ENCODE measurements around the gene BACE1-AS. TPM values are rescaled to one million over a fixed set of nuclear protein-coding genes. Genes with fewer than 3 reads are reported as not detected.
"Not testable (repeated sequence)": the region's sequence is repeated elsewhere in the genome, so short reads cannot be mapped to it uniquely, and the experiment has no call there.

Gene BACE1-AS
- polyA plus RNA-seq, 1 experiment = 5.4 TPM

DNA sequence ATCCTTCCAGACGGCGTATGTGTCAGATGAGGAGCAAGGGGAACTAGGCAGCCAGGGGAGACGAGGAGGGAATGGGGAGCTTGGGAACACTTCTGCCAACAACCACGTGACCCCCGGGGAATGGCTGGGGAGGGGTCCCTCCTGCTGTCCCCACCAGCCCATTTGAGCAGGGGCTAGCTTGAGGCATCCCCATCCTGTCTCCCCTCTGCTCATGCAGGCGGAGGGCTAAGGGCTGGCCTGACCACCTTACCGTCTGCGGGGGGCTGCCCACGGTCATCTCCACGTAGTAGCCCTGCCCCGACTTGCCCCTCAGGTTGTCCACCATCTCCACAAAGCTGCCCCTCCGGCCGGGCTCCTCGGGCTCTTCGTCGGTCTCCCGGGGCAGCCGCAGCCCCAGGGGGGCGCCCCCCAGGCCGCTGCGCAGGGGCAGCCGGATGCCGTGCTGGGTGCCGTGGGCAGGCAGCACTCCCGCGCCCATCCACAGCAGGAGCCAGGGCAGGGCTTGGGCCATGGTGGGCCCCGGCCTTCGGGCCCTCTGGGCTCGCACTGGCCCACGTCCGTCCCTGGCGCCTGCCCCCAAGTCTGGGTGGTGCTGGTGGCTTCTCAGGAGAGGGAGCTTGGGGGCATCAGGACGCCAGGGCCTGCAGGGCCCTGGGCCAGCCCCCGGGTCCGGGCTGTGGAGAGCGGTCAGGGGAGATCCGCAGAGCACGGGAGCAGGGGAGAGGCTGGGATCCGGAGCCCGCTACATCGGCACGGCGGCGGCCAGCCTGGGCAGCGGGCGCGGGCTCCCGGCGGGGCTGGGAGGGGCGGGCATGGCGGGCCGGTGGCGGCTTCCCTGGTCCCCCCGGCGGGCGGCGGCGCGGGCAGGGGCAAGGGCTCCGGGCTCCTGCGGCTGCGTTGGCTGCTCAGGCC, 24.4 kb downstream of the BACE1-AS start:
- no peak overlapping the region for H3K27ac ChIP-seq (ENCODE audit: low read depth, low read length)
- DNase-seq (ENCODE audit: low read depth, low spot score) = no peak
- POLR2A ChIA-PET = interaction anchor here (0.8 kb wide), 1 partner anchor 12 kb away, joined by 3 read pairs; the partner anchor contains the start of gene CEP164

GRCh38 chr11:117316197-117316961, 25.2 kb downstream of the BACE1-AS start, which contains the start of gene BACE1:
TSS of gene BACE1 (minus strand) at chr11:117316256. CDS start at chr11:117315795, 461 bp downstream.
- ChIA-PET CTCF (interaction anchor here (0.5 to 1.0 kb wide), 6 partner anchors 8 to 210 kb away, joined by 3 to 6 read pairs (median 4); no protein-coding TSS in a partner anchor), POLR2A (interaction anchor here (0.8 kb wide), 1 partner anchor 11 kb away, joined by 3 read pairs; the partner anchor contains the start of gene CEP164)
- no peaks in the 10 kb centered on the region for H3K9me3 ChIP-seq (ENCODE audit: control insufficient read depth, insufficient read depth, low read length)
- DNase-seq (ENCODE audit: low read depth, low spot score) = peak; percentile 59
- no peaks in the 10 kb centered on the region for H3K27me3 ChIP-seq (ENCODE audit: control insufficient read depth, insufficient read depth, low read length)
- TF ChIP-seq, protein P1, sequence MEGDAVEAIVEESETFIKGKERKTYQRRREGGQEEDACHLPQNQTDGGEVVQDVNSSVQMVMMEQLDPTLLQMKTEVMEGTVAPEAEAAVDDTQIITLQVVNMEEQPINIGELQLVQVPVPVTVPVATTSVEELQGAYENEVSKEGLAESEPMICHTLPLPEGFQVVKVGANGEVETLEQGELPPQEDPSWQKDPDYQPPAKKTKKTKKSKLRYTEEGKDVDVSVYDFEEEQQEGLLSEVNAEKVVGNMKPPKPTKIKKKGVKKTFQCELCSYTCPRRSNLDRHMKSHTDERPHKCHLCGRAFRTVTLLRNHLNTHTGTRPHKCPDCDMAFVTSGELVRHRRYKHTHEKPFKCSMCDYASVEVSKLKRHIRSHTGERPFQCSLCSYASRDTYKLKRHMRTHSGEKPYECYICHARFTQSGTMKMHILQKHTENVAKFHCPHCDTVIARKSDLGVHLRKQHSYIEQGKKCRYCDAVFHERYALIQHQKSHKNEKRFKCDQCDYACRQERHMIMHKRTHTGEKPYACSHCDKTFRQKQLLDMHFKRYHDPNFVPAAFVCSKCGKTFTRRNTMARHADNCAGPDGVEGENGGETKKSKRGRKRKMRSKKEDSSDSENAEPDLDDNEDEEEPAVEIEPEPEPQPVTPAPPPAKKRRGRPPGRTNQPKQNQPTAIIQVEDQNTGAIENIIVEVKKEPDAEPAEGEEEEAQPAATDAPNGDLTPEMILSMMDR (IDR thresholded peaks at IDR 0.05; ENCODE audit: low read depth, low read length) = peak; percentile 67
- no peak within 1 kb of the TSS for H3K27ac ChIP-seq (ENCODE audit: low read depth, low read length)
- peak within 1 kb of the TSS; percentile 71 for H3K4me3 ChIP-seq (ENCODE audit: low read depth, low read length)

More for the DNA sequence above, 24.4 kb downstream of the BACE1-AS start:
- no peaks in the 10 kb centered on the region for H3K27me3 ChIP-seq (ENCODE audit: control insufficient read depth, insufficient read depth, low read length)
- TF ChIP-seq, protein P1 (IDR thresholded peaks at IDR 0.05; ENCODE audit: low read depth, low read length) = no peak
- peak overlapping the region; percentile 71 for H3K4me3 ChIP-seq (ENCODE audit: low read depth, low read length)
- no peaks in the 10 kb centered on the region for H3K9me3 ChIP-seq (ENCODE audit: control insufficient read depth, insufficient read depth, low read length)
- CTCF ChIA-PET = interaction anchor here (0.5 to 1.0 kb wide), 7 partner anchors 9 to 210 kb away, joined by 3 to 6 read pairs (median 3); no protein-coding TSS in a partner anchor

- CTCF ChIA-PET = interaction anchor here (0.9 kb wide), 1 partner anchor 79 kb away, joined by 3 read pairs; no protein-coding TSS in a partner anchor
- Histone ChIP-seq H3K4me3 (ENCODE audit: low read depth, low read length) (no peak overlapping the region), H3K27me3 (ENCODE audit: control insufficient read depth, insufficient read depth, low read length) (no peaks in the 10 kb centered on the region), H3K27ac (ENCODE audit: low read depth, low read length) (no peak overlapping the region), H3K9me3 (ENCODE audit: control insufficient read depth, insufficient read depth, low read length) (no peaks in the 10 kb centered on the region)
- POLR2A ChIA-PET = interaction anchor here (1.6 kb wide), 1 partner anchor 10 kb away, joined by 4 read pairs; no protein-coding TSS in a partner anchor
- no peak for DNase-seq (ENCODE audit: low read depth, low spot score)
- TF ChIP-seq, protein P1 (IDR thresholded peaks at IDR 0.05; ENCODE audit: low read depth, low read length) = no peak
These were observed 27.6 kb downstream of the BACE1-AS start for GRCh38 chr11:117318738-117319137.

- TF ChIP-seq, protein P1 (IDR thresholded peaks at IDR 0.05; ENCODE audit: low read depth, low read length) = no peak
- Histone ChIP-seq H3K27me3 (ENCODE audit: control insufficient read depth, insufficient read depth, low read length) (no peaks in the 10 kb centered on the region), H3K9me3 (ENCODE audit: control insufficient read depth, insufficient read depth, low read length) (no peaks in the 10 kb centered on the region), H3K4me3 (ENCODE audit: low read depth, low read length) (no peak overlapping the region), H3K27ac (ENCODE audit: low read depth, low read length) (no peak overlapping the region)
- ChIA-PET POLR2A (interaction anchor here (1.6 kb wide), 1 partner anchor 9 kb away, joined by 4 read pairs; no protein-coding TSS in a partner anchor), CTCF (interaction anchor here (0.9 kb wide), 1 partner anchor 80 kb away, joined by 3 read pairs; no protein-coding TSS in a partner anchor)
- no peak for DNase-seq (ENCODE audit: low read depth, low spot score)
These were observed 28.2 kb downstream of the BACE1-AS start for GRCh38 chr11:117319214-117319840.

GRCh38 chr11:117327255-117327566, 36.1 kb downstream of the BACE1-AS start:
- not testable (repeated sequence) for H3K9me3 ChIP-seq (ENCODE audit: control insufficient read depth, insufficient read depth, low read length); DNase-seq (ENCODE audit: low read depth, low spot score); H3K27me3 ChIP-seq (ENCODE audit: control insufficient read depth, insufficient read depth, low read length); H3K27ac ChIP-seq (ENCODE audit: low read depth, low read length)
- POLR2A ChIA-PET = interaction anchor here (0.7 to 1.1 kb wide), 3 partner anchors 11 to 1234 kb away, joined by 3 to 4 read pairs (median 3); partner anchors contain the start of gene BACE1
- peak overlapping the region; percentile 53 for H3K4me3 ChIP-seq (ENCODE audit: low read depth, low read length)
- CTCF ChIA-PET = interaction anchor here (1.2 kb wide), 1 partner anchor 146 kb away, joined by 3 read pairs; no protein-coding TSS in a partner anchor

Measured in AG04450 (cell line).